Kidney epithelial cell (primary cell): Measurements from ENCODE around the gene FTSJ3. TPM values are rescaled to one million over a fixed set of nuclear protein-coding genes. Genes with fewer than 3 reads are reported as not detected.

Source experiments
- DNase-seq: peaks from one replicate; pipeline ENCODE4 v3.0.0-alpha.2; 2010; ENCODE audit warnings: low read depth
- H3K27me3 ChIP-seq: 2 replicates; pipeline ENCODE4 v1.6.0; 2011; ENCODE audit warnings: low read length; ENCODE audit not compliant: control insufficient read depth, insufficient read depth
- H3K36me3 ChIP-seq: 2 replicates; pipeline ENCODE4 v1.5.1; 2011; ENCODE audit warnings: low read length; ENCODE audit not compliant: control insufficient read depth, insufficient read depth
- H3K4me3 ChIP-seq: 2 replicates; pipeline ENCODE4 v1.5.1; 2011; ENCODE audit warnings: low read depth, mild to moderate bottlenecking, control low read depth, low read length
- total RNA-seq: library from RNA; depleted of rRNA; stranded (reverse); fragments of >200 nt; gene quantifications from 2 replicates; pipeline ENCODE4 v1.2.3, GENCODE V29; 2015
- TF ChIP-seq, protein P1 (sequence below): IDR thresholded peaks from 2 replicates; pipeline ENCODE4 v1.5.1; 2011; ENCODE audit warnings: mild to moderate bottlenecking, moderate library complexity, low read length, control low read depth, inconsistent platforms; ENCODE audit not compliant: insufficient read depth, poor library complexity, severe bottlenecking

FTSJ3 gene
- total RNA-seq, 1 donor from 2014 or later: 52.1 TPM

DNA sequence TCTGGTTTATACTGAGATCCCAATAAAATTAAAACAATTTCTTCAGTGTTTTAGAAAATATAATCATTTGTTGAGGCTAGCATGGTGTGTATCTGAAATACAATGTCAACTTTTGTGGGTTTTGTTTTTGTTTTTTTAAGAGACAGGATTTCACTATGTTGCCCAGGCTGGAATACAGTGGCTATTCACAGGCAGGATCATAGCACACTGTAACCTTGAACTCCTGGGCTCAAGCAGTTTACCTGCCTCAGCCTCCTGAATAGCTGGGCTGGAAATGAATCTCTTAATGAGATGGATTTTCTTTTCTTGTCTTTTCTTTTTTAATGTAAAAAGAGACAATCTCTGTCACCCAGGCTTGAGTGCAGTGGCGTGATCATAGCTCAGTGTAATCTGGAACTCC is 41.3 kb downstream of the FTSJ3 start:
- H3K36me3 ChIP-seq: peaks cover 1% of the 10 kb centered on the region
- DNase-seq: no peak
- H3K27me3 ChIP-seq: no peaks in the 10 kb centered on the region
- H3K4me3 ChIP-seq: no peak overlapping the region
- TF ChIP-seq, protein P1, sequence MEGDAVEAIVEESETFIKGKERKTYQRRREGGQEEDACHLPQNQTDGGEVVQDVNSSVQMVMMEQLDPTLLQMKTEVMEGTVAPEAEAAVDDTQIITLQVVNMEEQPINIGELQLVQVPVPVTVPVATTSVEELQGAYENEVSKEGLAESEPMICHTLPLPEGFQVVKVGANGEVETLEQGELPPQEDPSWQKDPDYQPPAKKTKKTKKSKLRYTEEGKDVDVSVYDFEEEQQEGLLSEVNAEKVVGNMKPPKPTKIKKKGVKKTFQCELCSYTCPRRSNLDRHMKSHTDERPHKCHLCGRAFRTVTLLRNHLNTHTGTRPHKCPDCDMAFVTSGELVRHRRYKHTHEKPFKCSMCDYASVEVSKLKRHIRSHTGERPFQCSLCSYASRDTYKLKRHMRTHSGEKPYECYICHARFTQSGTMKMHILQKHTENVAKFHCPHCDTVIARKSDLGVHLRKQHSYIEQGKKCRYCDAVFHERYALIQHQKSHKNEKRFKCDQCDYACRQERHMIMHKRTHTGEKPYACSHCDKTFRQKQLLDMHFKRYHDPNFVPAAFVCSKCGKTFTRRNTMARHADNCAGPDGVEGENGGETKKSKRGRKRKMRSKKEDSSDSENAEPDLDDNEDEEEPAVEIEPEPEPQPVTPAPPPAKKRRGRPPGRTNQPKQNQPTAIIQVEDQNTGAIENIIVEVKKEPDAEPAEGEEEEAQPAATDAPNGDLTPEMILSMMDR: no peak

DNA sequence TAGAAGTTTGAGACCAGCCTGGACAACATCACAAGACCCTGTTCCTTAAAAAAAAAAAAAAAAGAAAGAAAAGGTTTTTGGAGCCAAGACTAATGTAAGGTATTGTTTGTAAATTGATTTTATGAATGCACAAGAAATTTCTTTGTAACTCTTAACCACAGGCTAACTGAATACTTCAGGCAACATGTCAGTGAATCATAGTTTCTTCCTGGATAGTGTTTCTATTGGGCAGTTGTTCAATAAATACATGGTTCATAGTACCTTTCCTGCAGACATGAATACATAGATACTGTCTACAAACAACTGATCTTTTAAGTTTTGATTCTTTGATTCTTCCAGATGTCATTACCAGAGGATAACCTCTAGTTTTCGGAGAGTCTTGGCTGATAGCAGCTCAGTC is 41.9 kb downstream of the FTSJ3 start:
- DNase-seq: no peak
- TF ChIP-seq, protein P1: no peak
- Histone ChIP-seq H3K27me3 (no peaks in the 10 kb centered on the region), H3K4me3 (no peak overlapping the region), H3K36me3 (peaks cover 1% of the 10 kb centered on the region)

DNA sequence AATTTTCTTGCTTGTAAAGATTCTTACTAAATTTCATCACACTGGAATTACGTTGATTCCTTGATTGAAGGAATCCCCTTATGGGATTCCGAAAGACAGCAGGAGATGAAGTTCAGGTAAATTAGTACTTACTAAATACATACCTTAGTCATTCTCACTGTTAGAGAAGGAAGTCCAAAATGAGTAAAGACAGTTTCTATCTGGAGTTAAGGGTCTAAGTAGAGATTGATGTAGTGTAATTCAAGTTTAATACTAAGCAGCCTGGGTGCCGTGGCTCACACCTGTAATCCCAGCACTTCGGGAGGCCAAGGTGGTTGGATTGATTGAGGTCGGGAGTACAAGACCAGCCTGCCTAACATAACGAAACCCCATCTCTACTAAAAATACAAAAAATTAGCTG is 43.9 kb downstream of the FTSJ3 start:
- TF ChIP-seq, protein P1: no peak
- no peaks in the 10 kb centered on the region for H3K27me3 ChIP-seq
- DNase-seq: no peak
- no peak overlapping the region for H3K4me3 ChIP-seq
- H3K36me3 ChIP-seq: peaks cover 1% of the 10 kb centered on the region

DNA sequence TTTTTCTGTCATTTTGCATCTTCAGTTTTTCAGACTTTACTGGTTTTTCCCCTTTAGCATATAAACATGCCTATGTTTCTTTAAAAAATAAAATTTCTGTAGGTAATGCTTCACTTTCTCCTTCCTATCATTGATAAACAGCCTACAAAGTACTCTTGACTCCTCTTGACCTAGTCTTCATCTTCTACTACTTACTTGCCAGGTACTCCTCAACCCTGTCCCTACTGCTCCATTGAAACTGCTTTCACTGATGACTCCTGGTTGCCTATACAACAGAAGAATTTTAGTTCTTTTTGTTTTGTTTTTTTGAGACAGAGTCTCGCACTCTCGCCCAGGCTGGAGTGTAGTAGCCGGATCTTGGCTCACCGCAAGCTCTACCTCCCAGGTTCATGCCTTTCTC is 46.5 kb downstream of the FTSJ3 start:
- Histone ChIP-seq H3K36me3 (no peaks in the 10 kb centered on the region), H3K4me3 (no peak overlapping the region), H3K27me3 (no peaks in the 10 kb centered on the region)
- TF ChIP-seq, protein P1: no peak
- DNase-seq: no peak

DNA sequence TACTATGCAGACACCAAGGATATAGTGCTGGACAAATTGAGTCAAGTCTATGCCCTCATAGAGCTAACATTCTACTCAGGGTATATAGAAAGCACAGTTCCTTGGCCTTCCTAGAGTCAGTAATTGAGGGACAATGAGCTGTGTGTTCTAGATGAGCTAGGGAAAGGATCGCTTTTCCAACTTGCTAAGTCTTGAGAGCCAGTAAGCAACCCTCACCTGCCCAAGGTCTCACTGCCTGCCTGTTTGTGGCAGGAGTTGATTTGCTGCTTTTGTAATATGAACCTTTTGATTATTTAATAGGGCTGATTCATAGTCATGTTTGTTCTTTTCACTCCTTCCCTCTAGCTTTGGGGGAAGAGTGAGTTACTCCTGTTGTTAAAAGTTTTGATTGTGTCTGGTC is 47.0 kb downstream of the FTSJ3 start:
- H3K4me3 ChIP-seq: no peak overlapping the region
- TF ChIP-seq, protein P1: no peak
- H3K27me3 ChIP-seq: no peaks in the 10 kb centered on the region
- H3K36me3 ChIP-seq: no peaks in the 10 kb centered on the region
- no peak for DNase-seq

DNA sequence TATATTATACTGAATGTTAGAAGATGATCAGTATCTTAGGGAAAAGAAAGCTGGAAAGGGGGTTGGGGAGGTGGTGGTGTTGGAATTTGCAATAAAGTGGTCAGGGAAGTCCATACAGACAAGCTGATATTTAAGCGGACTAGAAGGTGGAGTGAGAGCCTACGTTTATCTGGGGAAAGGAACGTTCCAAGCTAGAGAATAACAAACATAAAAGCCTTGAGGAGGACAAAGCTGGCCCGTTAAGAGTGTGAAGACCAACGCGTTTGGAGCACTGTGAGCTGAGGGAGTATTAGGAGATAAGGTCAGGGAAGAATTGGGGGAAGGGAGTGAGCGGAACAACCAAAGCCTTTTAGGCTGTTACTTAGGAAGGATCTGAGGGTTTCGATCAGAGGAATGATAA is 52.0 kb downstream of the FTSJ3 start:
- Histone ChIP-seq H3K36me3 (no peaks in the 10 kb centered on the region), H3K27me3 (no peaks in the 10 kb centered on the region), H3K4me3 (peak overlapping the region; percentile 64)
- DNase-seq: no peak
- TF ChIP-seq, protein P1: no peak
